Nephron (organoid): ENCODE results near the gene AHNAK2.

ENCODE experiments used
- H3K27ac Mint-ChIP-seq, 3 experiments: 2 replicates each; pipeline ENCODE4 v1.8.0; 2020; ENCODE audit warnings: mixed read lengths in 3 of 3, mild to moderate bottlenecking in 2 of 3, moderate library complexity in 1 of 3
- H3K27me3 Mint-ChIP-seq: 2 replicates; pipeline ENCODE4 v1.8.0; 2021; ENCODE audit warnings: low read depth, mild to moderate bottlenecking, moderate library complexity, mixed read lengths
- H3K36me3 Mint-ChIP-seq: 2 replicates; pipeline ENCODE4 v1.8.0; 2020; ENCODE audit warnings: low read depth, mixed read lengths
- H3K4me1 Mint-ChIP-seq: 2 replicates; pipeline ENCODE4 v1.8.0; 2020; ENCODE audit warnings: mixed read lengths
- H3K4me3 Mint-ChIP-seq, 3 experiments: 2 replicates each; pipeline ENCODE4 v1.8.0; 2020; ENCODE audit warnings: mild to moderate bottlenecking in 3 of 3, mixed read lengths in 3 of 3, moderate library complexity in 2 of 3
- H3K9me3 Mint-ChIP-seq: 2 replicates; pipeline ENCODE4 v1.8.0; 2020; ENCODE audit warnings: mixed read lengths
- CTCF ChIP-seq, 3 experiments: fragments of 200-600 bp; sonication (generic); IDR thresholded peaks; one replicate each; pipeline ENCODE4 v1.5.0; 2021; ENCODE audit warnings: antibody characterized with exemption in 3 of 3; ENCODE audit not compliant: unreplicated experiment in 3 of 3

The AHNAK2 gene

GRCh38 chr14:105019861-105020814 is 42.0 kb upstream of the AHNAK2 start:
- Mint-ChIP-seq H3K27ac (peak overlapping the region; percentile 88 to 98 (median 97)), H3K27me3 (no peaks in the 10 kb centered on the region), H3K9me3 (no peaks in the 10 kb centered on the region), H3K36me3 (no peaks in the 10 kb centered on the region), H3K4me3 (peak overlapping the region; percentile 92 to 96 (median 96)), H3K4me1 (peaks cover 49% of the 10 kb centered on the region)
- TF ChIP-seq CTCF (IDR thresholded peaks at IDR 0.05; ENCODE audit: unreplicated experiment in 3 of 3): peak in 1 of 3 experiments; percentile 25

- no peaks in the 10 kb centered on the region for H3K9me3 Mint-ChIP-seq
- no peaks in the 10 kb centered on the region for H3K36me3 Mint-ChIP-seq
- peaks cover 66% of the 10 kb centered on the region for H3K4me1 Mint-ChIP-seq
- H3K27me3 Mint-ChIP-seq: no peaks in the 10 kb centered on the region
- peak overlapping the region; percentile 75 to 96 (median 92) for H3K4me3 Mint-ChIP-seq
- TF ChIP-seq CTCF (IDR thresholded peaks at IDR 0.05; ENCODE audit: unreplicated experiment in 3 of 3): no peak
- H3K27ac Mint-ChIP-seq: peak overlapping the region in 2 of 3 experiments; percentile 44 to 57
Measured at GRCh38 chr14:105018414-105018813, 40.2 kb upstream of the AHNAK2 start.

- Mint-ChIP-seq H3K36me3 (no peaks in the 10 kb centered on the region), H3K4me3 (peak overlapping the region in 1 of 3 experiments; percentile 44), H3K27ac (peak overlapping the region in 2 of 3 experiments; percentile 14 to 50), H3K4me1 (peaks cover 74% of the 10 kb centered on the region), H3K27me3 (no peaks in the 10 kb centered on the region), H3K9me3 (no peaks in the 10 kb centered on the region)
- TF ChIP-seq CTCF (IDR thresholded peaks at IDR 0.05; ENCODE audit: unreplicated experiment in 3 of 3): no peak
Measured at GRCh38 chr14:105015905-105016304, 37.7 kb upstream of the AHNAK2 start.

- H3K27me3 Mint-ChIP-seq: no peaks in the 10 kb centered on the region
Measured at GRCh38 chr14:105015242-105015641, 37.1 kb upstream of the AHNAK2 start.

GRCh38 chr14:105014631-105015030 is 36.5 kb upstream of the AHNAK2 start:
- Mint-ChIP-seq H3K27me3 (no peaks in the 10 kb centered on the region), H3K9me3 (no peaks in the 10 kb centered on the region), H3K27ac (peak overlapping the region in 2 of 3 experiments; percentile 20 to 68), H3K4me1 (peaks cover 73% of the 10 kb centered on the region), H3K4me3 (peak overlapping the region in 1 of 3 experiments; percentile 11), H3K36me3 (peaks cover 4% of the 10 kb centered on the region)
- TF ChIP-seq CTCF (IDR thresholded peaks at IDR 0.05; ENCODE audit: unreplicated experiment in 3 of 3): no peak

More at GRCh38 chr14:105015242-105015641, 37.1 kb upstream of the AHNAK2 start:
- H3K9me3 Mint-ChIP-seq: no peaks in the 10 kb centered on the region
- no peaks in the 10 kb centered on the region for H3K36me3 Mint-ChIP-seq
- H3K27ac Mint-ChIP-seq: peak overlapping the region in 2 of 3 experiments; percentile 60 to 68
- H3K4me3 Mint-ChIP-seq: peak overlapping the region in 2 of 3 experiments; percentile 56 to 57
- TF ChIP-seq CTCF (IDR thresholded peaks at IDR 0.05; ENCODE audit: unreplicated experiment in 3 of 3): no peak
- H3K4me1 Mint-ChIP-seq: peaks cover 74% of the 10 kb centered on the region
